Mucosa of descending colon (tissue), 3 donors: ENCODE measurements around the gene HMHB1. TPM values are rescaled to one million over a fixed set of nuclear protein-coding genes. Genes with fewer than 3 reads are reported as not detected.
"Not testable (repeated sequence)": the region's sequence is repeated elsewhere in the genome, so short reads cannot be mapped to it uniquely, and the experiment has no call there.

ENCODE experiments used
- ATAC-seq: fragments of 200-7000 bp; cut with Tn5 transposase; one replicate; pipeline ENCODE4 v1.9.1; 2020; ENCODE audit warnings: mild to moderate bottlenecking, moderate library complexity
- DNase-seq, 3 donors: peaks; one replicate each; pipeline ENCODE4 v3.0.0-alpha.2; 2020
- H3K36me3 ChIP-seq: fragments of 200-600 bp; one replicate; pipeline ENCODE4 v1.8.0; 2021; ENCODE audit warnings: low read depth, mild to moderate bottlenecking
- H3K4me1 ChIP-seq: fragments of 200-600 bp; one replicate; pipeline ENCODE4 v1.8.0; 2021; ENCODE audit warnings: low read depth, mild to moderate bottlenecking
- H3K4me3 ChIP-seq: fragments of 200-600 bp; one replicate; pipeline ENCODE4 v1.8.0; 2021; ENCODE audit warnings: mild to moderate bottlenecking
- H3K9me3 ChIP-seq: fragments of 200-600 bp; one replicate; pipeline ENCODE4 v1.8.0; 2021; ENCODE audit warnings: mild to moderate bottlenecking
- CTCF ChIP-seq: fragments of 200-600 bp; IDR thresholded peaks from one replicate; pipeline ENCODE4 v1.8.0; 2022; ENCODE audit warnings: antibody characterized with exemption, mild to moderate bottlenecking
- intact Hi-C, 2 donors: fragments of 100-400 bp; cut with DNase I in 1 of 2; cut with micrococcal nuclease in 1 of 2; formaldehyde crosslinking; loops; one replicate each; pipeline versions ENCODE4 v1.11.0 to v1.11.1; 2022; cut with DNase I, micrococcal nuclease
- total RNA-seq, 3 donors: library from RNA; stranded (reverse); fragmentation: NEBNext Ultra II Directional in 2 of 3; extraction: Animal tissue kit (Norgen Biotek cat#: 25700) in 2 of 3; gene quantifications; one replicate each; pipeline versions ENCODE4 v1.2.1 to v1.2.4, GENCODE V29; 2021 to 2023
- donor health status: DM: no; HTN: no; CAD: no; lungs with moderate emphysema.
- donor health status: DM: no; HTN: no; CAD: no.
- donor health status: DM: no; HTN: yes; CAD: no.

Gene HMHB1
- total RNA-seq, 3 donors from 2014 or later: not detected

GRCh38 chr5:143801252-143801939, 10.6 kb upstream of the HMHB1 start:
- no peaks in the 10 kb centered on the region for H3K9me3 ChIP-seq
- no peak for DNase-seq
- no peak for TF ChIP-seq CTCF
- intact Hi-C loops: no loop called here
- H3K36me3 ChIP-seq: no peaks in the 10 kb centered on the region
- no peak overlapping the region for H3K4me3 ChIP-seq
- no peaks in the 10 kb centered on the region for H3K4me1 ChIP-seq
- ATAC-seq: no peak

DNA sequence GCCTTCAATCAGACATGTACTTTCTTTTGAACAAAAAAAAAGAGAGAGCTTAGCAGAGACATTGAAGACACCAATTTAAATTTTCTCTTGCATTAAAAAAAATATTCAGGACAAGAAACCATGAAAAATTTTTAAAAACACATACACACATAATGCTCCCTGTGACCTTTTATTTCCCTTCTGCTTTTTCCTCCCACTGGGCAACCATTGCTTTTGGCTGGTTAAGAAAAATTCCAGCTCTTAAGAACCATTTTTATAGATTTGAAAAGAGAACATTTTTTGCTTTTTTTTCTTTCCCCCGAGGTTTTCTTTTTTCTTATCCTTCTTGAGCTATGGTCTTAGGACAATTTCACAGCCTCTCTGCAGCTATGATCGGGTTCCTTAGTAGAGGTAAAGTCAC, 6.1 kb upstream of the HMHB1 start:
- Histone ChIP-seq H3K36me3 (no peaks in the 10 kb centered on the region), H3K9me3 (no peaks in the 10 kb centered on the region), H3K4me3 (no peak overlapping the region), H3K4me1 (no peaks in the 10 kb centered on the region)
- TF ChIP-seq CTCF: no peak
- intact Hi-C loops: no loop called here
- DNase-seq (no peak), ATAC-seq (no peak)

GRCh38 chr5:143806579-143806978, 5.4 kb upstream of the HMHB1 start:
- no peaks in the 10 kb centered on the region for H3K4me1 ChIP-seq
- H3K4me3 ChIP-seq: no peak overlapping the region
- DNase-seq (no peak), ATAC-seq (no peak)
- H3K9me3 ChIP-seq: no peaks in the 10 kb centered on the region
- H3K36me3 ChIP-seq: no peaks in the 10 kb centered on the region
- intact Hi-C loops: no loop called here
- no peak for TF ChIP-seq CTCF

GRCh38 chr5:143807401-143807800, 4.6 kb upstream of the HMHB1 start:
- Histone ChIP-seq H3K36me3 (no peaks in the 10 kb centered on the region), H3K4me3 (no peak overlapping the region), H3K9me3 (no peaks in the 10 kb centered on the region), H3K4me1 (no peaks in the 10 kb centered on the region)
- ATAC-seq (no peak), DNase-seq (no peak)
- intact Hi-C loops: no loop called here
- no peak for TF ChIP-seq CTCF

DNA sequence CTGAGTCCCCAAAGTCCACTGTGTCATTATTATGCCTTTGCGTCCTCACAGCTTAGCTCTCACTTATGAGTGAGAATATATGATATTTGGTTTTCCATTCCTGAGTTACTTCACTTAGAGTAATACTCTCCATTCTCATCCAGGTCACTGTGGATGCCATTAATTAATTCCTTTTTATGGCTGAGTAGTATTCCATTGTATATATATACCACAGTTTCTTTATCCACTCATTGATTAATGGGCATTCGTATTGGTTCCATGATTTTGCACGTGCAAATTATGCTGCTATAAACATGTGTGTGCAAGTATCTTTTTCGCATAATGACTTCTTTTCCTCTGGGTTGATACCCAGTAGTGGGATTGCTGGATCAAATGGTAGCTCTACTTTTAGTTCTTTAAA, 4.4 kb downstream of the HMHB1 start:
- H3K4me1 ChIP-seq, intact Hi-C loops, DNase-seq, H3K9me3 ChIP-seq, H3K4me3 ChIP-seq, ATAC-seq, H3K36me3 ChIP-seq: not testable (repeated sequence)

DNA sequence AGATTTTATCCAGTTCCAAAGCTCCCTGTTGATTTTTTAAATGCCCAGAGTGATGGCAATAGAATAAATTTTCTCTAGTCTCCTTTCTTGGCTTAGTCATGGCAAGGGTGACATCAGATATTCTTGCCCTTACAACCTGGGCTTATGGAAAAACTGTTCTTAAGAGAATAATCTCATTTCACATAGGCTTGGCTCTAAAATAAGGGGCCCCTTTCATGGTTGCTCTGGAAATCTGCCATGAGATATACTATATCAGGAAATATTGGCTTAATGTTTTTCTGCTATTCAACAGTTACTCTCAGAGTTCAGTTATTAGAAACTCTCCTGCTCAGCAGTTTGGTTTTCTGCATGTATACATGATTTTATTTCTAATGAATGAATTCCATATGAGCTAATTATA, 7.8 kb downstream of the HMHB1 start:
- no peak overlapping the region for H3K4me3 ChIP-seq
- H3K4me1 ChIP-seq: peaks cover under 1% of the 10 kb centered on the region
- ATAC-seq (no peak), DNase-seq (no peak)
- H3K9me3 ChIP-seq: no peaks in the 10 kb centered on the region
- TF ChIP-seq CTCF: no peak
- intact Hi-C loops: loop anchor here in 1 of 2 donors (10.0 kb wide), 2 partner anchors 415 to 895 kb away; partner anchors contain the start of gene NR3C1
- H3K36me3 ChIP-seq: no peaks in the 10 kb centered on the region
